Prostate gland (tissue), 2 donors: ENCODE results near the gene ADGRG6.

Experiments
- CTCF ChIP-seq, 4 experiments: fragments of 200-600 bp in 2 of 4; fragments of 450-650 bp in 2 of 4; sonication (generic) in 2 of 4; IDR thresholded peaks; 1 replicate in 3 of 4; 2 replicates in 1 of 4; pipeline ENCODE4 v1.5.1; 2016 to 2019; ENCODE audit warnings: antibody characterized with exemption in 4 of 4, mild to moderate bottlenecking in 2 of 4, moderate library complexity in 2 of 4
- POLR2A ChIP-seq: fragments of 450-650 bp; IDR thresholded peaks from one replicate; pipeline ENCODE4 v1.6.1; 2016; ENCODE audit warnings: antibody characterized with exemption, mild to moderate bottlenecking

GRCh38 chr6:142476452-142476851 is 174.6 kb downstream of the ADGRG6 start:
- TF ChIP-seq CTCF (IDR thresholded peaks at IDR 0.05) (no peak), POLR2A (no peak)
